Measurements from ENCODE around the gene ZNF32. TPM values are rescaled to one million over a fixed set of nuclear protein-coding genes. Genes with fewer than 3 reads are reported as not detected.

The ZNF32 gene
- total RNA-seq, 1 experiment from 2014 or later: 13.0 TPM

DNA sequence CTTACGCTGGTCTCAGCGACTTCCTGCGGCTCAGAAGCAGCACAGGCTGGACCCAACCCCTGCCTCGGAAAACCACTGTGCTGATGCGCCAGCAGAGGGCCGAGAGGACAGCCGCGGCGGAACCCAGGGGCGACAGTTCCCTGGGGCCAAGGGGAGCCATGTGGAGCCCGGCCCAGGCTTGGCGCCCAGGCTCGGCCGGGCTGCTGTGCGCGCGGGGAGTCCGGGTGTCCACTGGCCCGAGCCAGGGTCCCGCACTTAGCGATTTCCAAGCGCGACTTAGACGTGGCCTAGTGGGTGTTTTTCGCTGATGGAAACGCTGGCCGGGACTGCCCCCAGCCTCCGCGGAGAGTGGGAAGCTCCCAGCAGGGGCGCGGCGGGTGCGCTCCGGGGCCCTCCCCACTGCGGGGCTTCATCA is 18.6 kb upstream of the ZNF32 start:
- TF ChIP-seq, protein P1, sequence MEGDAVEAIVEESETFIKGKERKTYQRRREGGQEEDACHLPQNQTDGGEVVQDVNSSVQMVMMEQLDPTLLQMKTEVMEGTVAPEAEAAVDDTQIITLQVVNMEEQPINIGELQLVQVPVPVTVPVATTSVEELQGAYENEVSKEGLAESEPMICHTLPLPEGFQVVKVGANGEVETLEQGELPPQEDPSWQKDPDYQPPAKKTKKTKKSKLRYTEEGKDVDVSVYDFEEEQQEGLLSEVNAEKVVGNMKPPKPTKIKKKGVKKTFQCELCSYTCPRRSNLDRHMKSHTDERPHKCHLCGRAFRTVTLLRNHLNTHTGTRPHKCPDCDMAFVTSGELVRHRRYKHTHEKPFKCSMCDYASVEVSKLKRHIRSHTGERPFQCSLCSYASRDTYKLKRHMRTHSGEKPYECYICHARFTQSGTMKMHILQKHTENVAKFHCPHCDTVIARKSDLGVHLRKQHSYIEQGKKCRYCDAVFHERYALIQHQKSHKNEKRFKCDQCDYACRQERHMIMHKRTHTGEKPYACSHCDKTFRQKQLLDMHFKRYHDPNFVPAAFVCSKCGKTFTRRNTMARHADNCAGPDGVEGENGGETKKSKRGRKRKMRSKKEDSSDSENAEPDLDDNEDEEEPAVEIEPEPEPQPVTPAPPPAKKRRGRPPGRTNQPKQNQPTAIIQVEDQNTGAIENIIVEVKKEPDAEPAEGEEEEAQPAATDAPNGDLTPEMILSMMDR (IDR thresholded peaks at IDR 0.05; ENCODE audit: unreplicated experiment): no peak
- H3K4me1 Mint-ChIP-seq (ENCODE audit: insufficient read depth, unreplicated experiment): peaks cover 6% of the 10 kb centered on the region
- intact Hi-C loops (cut with micrococcal nuclease): no loop called here
- no peaks in the 10 kb centered on the region for H3K36me3 Mint-ChIP-seq (ENCODE audit: insufficient read depth, unreplicated experiment)
- peaks cover 17% of the 10 kb centered on the region for H3K27me3 Mint-ChIP-seq (ENCODE audit: insufficient read depth, unreplicated experiment)
- CTCF ChIA-PET: interaction anchor here (0.7 kb wide), 1 partner anchor 1286 kb away, joined by 3 read pairs; no protein-coding TSS in a partner anchor
- DNase-seq (ENCODE audit: unreplicated experiment): no peak
- H3K27ac Mint-ChIP-seq (ENCODE audit: low read depth, unreplicated experiment): no peak overlapping the region
- H3K4me3 Mint-ChIP-seq (ENCODE audit: unreplicated experiment): no peak overlapping the region
- H3K9me3 Mint-ChIP-seq (ENCODE audit: unreplicated experiment): no peaks in the 10 kb centered on the region
- POLR2A ChIA-PET: no interaction called here
- BruUV-seq (replicated peaks): no TSS peak

DNA sequence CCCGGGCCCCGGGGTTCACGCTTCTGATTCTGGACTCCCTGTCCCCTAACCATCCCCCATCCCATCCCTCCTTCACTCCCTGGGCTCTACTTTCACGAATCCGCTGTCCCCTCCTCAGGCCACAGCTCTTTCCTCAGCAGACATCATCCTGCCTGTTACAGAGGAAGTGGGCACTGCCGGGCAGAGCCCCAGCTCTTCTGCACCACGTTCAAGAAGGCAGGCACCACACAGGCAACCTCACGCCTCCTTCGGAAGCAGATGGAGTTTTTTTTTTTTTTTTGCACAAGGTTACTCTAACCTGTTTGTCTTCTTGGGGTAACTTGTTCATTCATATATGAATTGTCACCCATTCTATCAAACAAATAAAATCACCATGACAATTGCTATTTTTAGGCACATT is 17.9 kb upstream of the ZNF32 start:
- no peak for DNase-seq (ENCODE audit: unreplicated experiment)
- TF ChIP-seq, protein P1 (IDR thresholded peaks at IDR 0.05; ENCODE audit: unreplicated experiment): no peak
- no peaks in the 10 kb centered on the region for H3K36me3 Mint-ChIP-seq (ENCODE audit: insufficient read depth, unreplicated experiment)
- no peak overlapping the region for H3K27ac Mint-ChIP-seq (ENCODE audit: low read depth, unreplicated experiment)
- peaks cover 3% of the 10 kb centered on the region for H3K4me1 Mint-ChIP-seq (ENCODE audit: insufficient read depth, unreplicated experiment)
- no peak overlapping the region for H3K4me3 Mint-ChIP-seq (ENCODE audit: unreplicated experiment)
- peaks cover 7% of the 10 kb centered on the region for H3K9me3 Mint-ChIP-seq (ENCODE audit: unreplicated experiment)
- peaks cover 11% of the 10 kb centered on the region for H3K27me3 Mint-ChIP-seq (ENCODE audit: insufficient read depth, unreplicated experiment)
- POLR2A ChIA-PET: no interaction called here
- BruUV-seq (replicated peaks): no TSS peak
- intact Hi-C loops (cut with micrococcal nuclease): no loop called here
- CTCF ChIA-PET: interaction anchor here (0.6 to 0.7 kb wide), 3 partner anchors 42 to 110 kb away, joined by 3 to 4 read pairs (median 3); no protein-coding TSS in a partner anchor

DNA sequence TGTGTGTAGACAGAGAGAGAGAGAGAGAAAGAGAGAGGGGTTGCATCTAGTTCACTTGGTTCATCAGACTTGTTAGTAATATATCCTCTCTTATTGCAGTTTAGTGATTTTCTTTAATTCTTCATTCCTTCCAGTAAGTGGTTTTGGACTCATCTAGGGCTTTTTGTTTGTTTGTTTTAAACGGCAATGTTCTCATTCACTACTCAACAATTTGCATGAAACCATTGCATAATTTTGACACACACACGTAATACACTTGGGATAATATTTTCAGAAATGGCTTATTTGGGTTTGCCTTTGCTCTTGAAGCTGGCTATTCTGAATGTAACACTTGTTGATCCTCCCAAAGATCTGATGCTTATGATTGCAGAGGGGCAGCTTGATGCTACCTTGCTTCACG is 16.4 kb upstream of the ZNF32 start:
- no TSS peak for BruUV-seq (replicated peaks)
- intact Hi-C loops (cut with micrococcal nuclease): no loop called here
- no peaks in the 10 kb centered on the region for H3K27me3 Mint-ChIP-seq (ENCODE audit: insufficient read depth, unreplicated experiment)
- no peaks in the 10 kb centered on the region for H3K4me1 Mint-ChIP-seq (ENCODE audit: insufficient read depth, unreplicated experiment)
- TF ChIP-seq, protein P1 (IDR thresholded peaks at IDR 0.05; ENCODE audit: unreplicated experiment): no peak
- H3K27ac Mint-ChIP-seq (ENCODE audit: low read depth, unreplicated experiment): no peak overlapping the region
- peaks cover 7% of the 10 kb centered on the region for H3K9me3 Mint-ChIP-seq (ENCODE audit: unreplicated experiment)
- DNase-seq (ENCODE audit: unreplicated experiment): no peak
- H3K36me3 Mint-ChIP-seq (ENCODE audit: insufficient read depth, unreplicated experiment): no peaks in the 10 kb centered on the region
- POLR2A ChIA-PET: no interaction called here
- no peak overlapping the region for H3K4me3 Mint-ChIP-seq (ENCODE audit: unreplicated experiment)
- CTCF ChIA-PET: no interaction called here

DNA sequence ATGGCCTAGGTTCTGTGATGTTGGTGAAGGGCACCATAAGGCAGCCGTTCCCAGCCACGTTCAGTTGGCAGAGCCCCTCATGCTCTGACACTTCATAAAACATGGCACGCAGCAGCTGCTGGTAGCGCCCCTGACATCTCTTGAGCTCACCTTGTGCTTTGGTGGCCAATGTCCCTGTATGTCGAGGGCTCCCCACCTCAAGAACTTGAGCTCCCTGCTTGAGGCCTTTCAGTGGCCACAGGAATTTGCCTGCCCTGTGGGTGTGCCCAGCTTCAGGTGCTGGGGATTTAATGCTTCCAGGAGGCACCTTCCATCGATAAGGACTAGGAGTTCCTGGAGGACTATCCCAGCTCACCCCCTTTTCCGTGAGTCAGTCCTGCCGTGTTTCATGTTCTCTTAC is 9.5 kb upstream of the ZNF32 start:
- POLR2A ChIA-PET: no interaction called here
- H3K4me1 Mint-ChIP-seq (ENCODE audit: insufficient read depth, unreplicated experiment): no peaks in the 10 kb centered on the region
- H3K4me3 Mint-ChIP-seq (ENCODE audit: unreplicated experiment): no peak overlapping the region
- no peaks in the 10 kb centered on the region for H3K27me3 Mint-ChIP-seq (ENCODE audit: insufficient read depth, unreplicated experiment)
- TF ChIP-seq, protein P1 (IDR thresholded peaks at IDR 0.05; ENCODE audit: unreplicated experiment): no peak
- H3K36me3 Mint-ChIP-seq (ENCODE audit: insufficient read depth, unreplicated experiment): no peaks in the 10 kb centered on the region
- H3K27ac Mint-ChIP-seq (ENCODE audit: low read depth, unreplicated experiment): no peak overlapping the region
- DNase-seq (ENCODE audit: unreplicated experiment): no peak
- CTCF ChIA-PET: interaction anchor here (0.6 to 1.1 kb wide), 2 partner anchors 12 to 1594 kb away, joined by 3 to 4 read pairs; no protein-coding TSS in a partner anchor
- no TSS peak for BruUV-seq (replicated peaks)
- H3K9me3 Mint-ChIP-seq (ENCODE audit: unreplicated experiment): peaks cover 7% of the 10 kb centered on the region
- intact Hi-C loops (cut with micrococcal nuclease): no loop called here

Data from MCF 10A (cell line).